ENCODE measurements around the gene COL24A1. TPM values are rescaled to one million over a fixed set of nuclear protein-coding genes. Genes with fewer than 3 reads are reported as not detected.

The COL24A1 gene
- total RNA-seq (2014; rRNA removed; shearing (Covaris generic)) = 0.06 and 0.09 TPM in 2 replicates

DNA sequence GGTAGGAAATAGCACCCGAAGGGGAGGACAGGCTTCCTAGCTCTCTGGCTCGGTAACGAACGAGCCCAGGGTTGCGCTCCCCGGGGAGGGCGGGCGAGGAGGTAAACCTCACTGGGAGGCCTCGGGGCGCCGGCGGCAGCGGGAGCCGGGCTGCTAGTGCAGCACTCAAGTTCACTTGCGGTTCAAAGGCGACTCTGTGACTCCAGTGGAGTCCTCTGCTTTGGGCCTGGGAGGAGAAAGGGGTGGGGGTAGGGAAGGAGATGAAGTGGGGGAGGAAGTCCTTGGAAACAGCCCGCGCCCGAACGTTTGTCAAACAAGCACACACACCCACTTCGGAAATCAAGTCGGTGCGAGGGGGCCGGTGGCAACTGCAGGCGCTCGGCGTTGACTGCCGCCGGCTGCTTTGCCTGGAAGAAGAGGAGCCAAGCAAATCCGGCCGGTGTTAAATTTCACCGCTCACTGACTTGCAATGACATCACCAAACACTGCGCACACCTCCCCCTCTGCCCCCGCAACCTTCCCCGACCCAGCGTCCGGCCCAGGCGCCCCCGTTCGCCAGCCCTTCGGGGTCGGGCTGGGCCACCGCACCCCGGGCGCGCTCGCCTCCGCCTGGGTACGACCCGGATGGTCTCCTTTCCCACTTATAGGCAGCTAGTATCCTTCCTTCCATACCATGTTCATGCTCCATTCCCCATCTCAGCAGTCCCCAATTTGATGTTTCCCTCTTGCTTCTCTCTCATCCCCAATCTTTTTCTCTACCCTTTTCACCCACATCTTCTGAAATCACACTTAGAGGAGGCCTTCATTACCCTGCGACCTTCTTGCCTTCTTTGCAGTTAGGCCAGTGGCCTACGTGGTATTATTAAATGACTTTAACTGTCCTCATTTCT lies at the start of gene COL24A1:
Gene COL24A1 (minus strand): TSS at position 207 of the 890 bp plus-strand sequence. CDS start 376 bp downstream, outside the sequence.
- peak; percentile 35 for DNase-seq (ENCODE audit: low read depth)

DNA sequence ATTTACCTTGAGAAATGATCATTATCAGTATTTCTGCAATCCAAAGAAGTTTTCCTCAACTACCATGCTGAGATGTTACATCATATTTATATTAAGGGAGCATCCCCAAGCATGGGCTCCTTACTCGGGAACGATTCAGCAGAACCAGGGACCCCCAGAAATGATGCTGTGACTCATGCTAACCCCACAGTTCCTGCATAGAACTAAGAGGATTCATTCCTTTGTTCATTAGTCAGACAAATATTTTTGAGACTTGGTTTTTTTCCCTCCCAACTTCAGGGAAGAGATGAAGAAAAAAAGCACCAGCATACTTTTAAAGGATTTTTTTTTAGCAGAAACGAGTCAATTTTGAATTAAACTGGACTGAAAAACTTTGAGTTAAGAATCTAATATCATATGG lies 49.2 kb upstream of the COL24A1 start:
- DNase-seq (ENCODE audit: low read depth) = no peak

DNA sequence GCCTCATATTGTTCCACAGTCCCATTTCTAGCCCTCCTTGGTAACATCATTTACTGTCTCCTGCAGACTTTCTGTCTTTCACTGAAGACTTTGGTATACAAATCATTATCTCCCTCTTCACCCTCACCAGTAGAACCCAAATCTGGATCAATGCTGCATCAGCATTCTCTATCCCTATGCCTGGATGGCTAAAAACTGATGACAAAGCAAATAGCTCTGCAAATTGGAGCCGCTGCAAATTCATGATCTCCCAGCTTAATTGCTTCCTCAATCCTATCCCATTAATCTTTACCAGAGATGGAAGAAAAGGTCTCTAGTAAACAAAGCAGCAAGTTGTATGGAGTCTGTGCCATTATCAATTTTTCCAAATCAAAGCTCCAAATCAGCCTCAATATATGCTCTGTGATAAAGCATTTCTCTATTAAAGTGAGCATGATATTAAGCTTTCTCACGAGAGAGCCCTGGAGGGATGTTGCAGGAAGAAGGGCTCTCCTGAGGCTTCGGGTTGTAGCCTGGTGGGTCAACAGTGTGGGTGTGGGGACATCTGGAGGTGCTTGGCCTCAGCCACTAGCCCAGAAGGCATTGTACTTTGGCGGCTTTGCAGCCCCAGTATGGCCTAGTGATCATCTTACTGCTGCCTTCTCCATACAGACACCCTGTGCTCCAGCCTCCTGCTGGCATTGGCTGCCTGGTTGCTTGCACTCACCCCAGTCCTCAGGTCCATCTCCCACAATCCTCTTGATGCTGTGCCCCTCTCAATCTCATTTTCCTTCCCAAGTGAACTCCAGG lies 46.2 kb upstream of the COL24A1 start:
- no peak for DNase-seq (ENCODE audit: low read depth)

DNA sequence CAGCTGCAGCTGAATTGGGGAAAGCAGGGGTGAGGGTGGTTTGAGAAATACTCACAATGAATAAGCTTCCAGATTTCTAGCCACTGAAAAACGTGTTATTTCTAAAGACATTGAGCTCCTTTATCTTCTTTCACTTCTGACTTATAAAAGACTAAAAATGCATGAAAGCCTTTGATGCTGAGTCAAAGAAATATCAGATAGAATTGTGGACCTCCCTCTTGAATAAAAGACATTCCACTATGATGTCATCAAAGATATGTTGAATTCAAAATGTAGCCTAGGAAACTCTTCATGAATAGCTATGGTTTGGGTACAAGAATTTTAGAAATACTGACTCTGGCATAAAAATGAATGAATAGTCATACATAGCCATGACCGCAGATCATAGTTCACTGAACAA lies 44.7 kb upstream of the COL24A1 start:
- DNase-seq (ENCODE audit: low read depth) = no peak

DNA sequence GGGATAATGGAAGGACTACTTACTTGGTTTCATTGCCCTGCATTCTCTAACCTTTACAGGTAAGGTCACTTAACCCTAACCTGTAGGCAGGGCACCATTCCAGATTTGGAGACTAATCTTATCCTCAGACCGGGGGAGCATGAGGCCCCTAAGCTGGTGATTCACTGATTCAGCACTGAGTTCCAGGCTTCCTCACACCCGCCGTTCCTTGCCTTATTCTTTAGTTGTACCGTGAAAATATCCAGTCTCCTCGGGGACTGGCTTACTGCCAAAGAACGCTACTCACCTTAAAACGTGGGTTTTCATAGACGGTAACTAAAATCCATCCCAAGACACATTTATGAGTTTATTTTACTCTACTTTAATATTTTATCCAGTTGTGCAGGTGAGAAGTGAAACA lies 44.3 kb upstream of the COL24A1 start:
- no peak for DNase-seq (ENCODE audit: low read depth)

DNA sequence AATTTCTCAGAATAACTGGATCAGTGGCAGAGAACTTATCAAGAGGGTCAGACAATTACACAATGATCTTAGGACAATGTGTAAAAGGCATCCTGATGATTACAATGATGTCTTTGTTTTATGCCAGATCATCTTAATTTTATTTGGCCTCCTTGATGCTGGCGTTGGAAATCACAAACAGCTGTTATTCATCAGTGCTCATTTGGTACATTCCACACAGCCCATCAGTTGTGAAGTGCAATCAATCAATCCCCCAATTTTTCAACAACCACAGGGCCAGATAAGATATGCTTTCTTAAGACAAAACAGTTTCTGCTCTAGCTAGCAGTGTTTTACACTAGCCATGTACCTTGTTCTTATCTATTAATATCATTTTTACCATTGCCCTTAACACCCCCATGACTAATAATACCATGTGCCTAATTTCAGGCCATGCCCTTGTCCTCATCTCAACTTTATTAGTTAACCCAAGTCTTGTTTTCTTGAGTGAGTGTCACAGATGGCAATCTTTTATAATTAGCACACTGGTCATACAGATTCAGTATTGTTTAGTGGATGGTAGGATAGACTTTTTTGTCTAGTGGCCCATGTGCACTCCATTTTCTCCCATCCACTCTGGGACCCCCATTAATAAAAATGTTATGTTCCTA lies 40.8 kb upstream of the COL24A1 start:
- no peak for DNase-seq (ENCODE audit: low read depth)

DNA sequence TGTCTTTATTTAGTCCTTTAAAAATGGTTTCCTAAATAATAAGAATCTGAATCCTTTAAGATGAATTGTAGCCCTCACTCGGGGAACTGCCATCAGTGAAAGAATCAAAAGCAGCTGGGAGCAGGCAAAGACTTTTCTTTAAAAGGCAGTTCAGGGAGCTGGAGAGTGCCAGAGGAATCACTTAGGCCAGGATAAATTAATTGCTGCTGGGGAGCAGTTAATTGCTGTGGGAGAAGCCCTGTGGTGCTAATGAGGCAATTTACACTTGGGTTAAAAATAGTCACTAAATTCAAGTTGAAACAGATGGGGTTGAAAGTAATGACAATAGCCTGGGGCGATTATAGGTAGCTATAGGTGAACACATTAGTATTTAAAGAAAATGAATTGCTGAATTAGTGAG lies 38.7 kb upstream of the COL24A1 start:
- no peak for DNase-seq (ENCODE audit: low read depth)

DNA sequence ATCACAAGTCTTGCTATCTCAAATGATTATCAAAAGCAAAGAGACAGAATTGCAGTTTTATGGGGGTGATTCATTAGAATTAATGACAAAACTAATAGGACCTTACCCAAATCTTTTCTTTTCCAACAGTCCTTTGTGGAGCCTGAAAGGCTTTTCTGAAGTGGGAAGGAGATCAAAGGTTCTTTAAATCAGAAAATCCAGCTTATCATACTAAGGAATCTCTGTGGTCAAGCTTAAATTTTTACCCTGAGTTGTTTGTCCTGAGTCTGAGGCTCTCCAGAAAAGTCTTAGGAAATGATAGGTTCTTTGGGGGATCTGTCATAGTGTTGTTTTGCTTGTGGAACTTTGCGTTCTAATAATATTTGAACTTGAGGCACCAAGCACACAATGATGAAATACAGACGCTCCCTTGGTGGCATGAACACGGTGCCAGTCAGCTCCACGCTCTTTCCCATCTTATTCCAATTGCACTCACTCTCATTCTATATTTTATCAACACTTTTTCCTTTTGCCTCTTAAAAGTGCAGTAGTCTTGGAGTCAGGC lies 38.0 kb upstream of the COL24A1 start:
- DNase-seq (ENCODE audit: low read depth) = no peak

DNA sequence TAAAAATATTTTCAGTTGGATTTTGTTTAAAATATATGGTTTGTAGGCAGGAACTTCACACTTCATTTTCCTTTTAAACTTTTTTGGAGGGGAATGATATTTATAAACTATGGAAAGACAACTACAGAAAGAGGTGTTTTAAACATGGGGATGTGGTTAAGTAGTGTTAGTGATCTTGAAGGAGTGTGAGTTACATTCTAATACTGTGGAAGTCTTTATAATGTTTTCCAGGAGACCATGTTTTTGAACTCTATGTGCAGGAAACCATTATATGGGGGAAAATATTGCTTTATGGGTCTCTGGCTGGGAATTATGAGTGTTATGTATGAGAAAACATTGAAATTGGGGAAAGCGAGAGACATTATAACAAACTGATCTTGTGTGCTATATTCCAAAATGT lies 35.8 kb upstream of the COL24A1 start:
- no peak for DNase-seq (ENCODE audit: low read depth)

DNA sequence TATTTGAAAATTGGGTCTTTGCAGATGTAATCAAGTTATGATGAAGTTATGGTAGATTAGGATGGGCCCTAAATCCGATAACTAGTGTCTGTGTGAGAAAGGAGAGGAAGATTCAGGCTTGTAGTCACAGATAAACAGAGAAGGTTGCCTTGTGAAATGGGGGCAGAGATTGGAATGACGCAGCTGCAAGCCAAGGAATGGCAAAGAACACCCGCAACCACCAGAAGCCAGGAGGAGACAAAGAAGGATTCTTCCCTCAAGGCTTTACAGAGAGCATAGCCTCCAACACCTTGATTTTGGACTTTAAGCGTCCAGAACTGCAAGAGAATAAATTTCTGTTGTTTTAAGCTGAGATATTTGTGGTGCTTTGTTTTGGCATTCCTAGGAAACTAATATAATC lies 35.4 kb upstream of the COL24A1 start:
- no peak for DNase-seq (ENCODE audit: low read depth)

DNA sequence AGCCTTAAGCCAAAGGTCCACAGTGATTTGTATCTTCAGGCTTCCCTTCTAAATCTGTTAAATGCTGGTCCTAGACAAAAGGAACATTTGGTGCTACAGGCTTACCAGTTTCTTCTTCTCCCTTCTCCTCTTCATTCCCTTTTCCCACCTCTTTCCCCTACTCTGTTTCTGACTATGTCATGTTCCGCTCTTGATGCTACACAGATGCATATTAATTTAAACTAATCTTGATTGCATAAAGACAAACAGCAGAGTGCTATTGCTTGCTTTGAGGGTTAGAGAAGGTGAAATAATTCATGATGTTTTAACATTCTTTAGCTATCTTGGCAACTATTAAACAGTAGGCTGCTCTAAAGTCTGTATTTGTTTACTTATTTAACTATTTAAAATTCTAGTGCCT lies 34.3 kb upstream of the COL24A1 start:
- no peak for DNase-seq (ENCODE audit: low read depth)

DNA sequence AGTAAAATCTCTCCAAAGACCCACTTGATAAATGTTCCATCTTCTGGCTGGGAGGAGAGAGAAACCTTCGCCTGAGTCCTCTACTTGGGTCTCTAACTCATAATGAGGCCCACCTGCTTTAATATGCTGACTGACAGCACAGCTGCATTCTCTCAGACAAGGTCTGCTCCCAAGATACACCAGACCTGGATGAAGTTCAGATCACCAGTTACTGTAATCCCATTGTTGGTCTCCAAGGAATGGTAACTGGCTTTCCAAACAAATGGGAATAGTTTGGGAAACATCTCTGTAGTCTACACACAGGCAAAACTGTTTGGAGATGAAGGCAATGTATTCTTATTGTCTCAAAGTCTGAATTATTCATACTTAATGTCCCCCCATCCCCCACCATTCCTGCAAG lies 27.9 kb upstream of the COL24A1 start:
- DNase-seq (ENCODE audit: low read depth) = no peak

DNA sequence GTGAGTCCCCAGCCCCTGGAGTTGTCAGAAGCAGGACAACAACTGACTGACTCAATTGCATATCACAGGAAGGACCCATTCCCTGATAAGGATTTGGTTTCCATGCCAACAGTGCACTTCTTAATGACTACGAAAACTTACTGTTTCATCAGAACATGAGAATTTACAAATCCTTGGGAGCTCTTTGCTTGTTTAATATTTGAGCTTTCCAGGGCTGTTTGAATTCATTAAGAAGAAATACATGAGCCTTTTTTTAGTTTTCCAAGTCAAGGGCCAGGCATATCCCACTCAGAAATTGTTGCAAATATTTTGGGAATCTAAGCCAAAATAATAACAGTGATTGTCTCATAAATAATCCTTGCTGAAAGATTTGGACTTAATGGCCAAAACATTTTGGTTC lies 27.2 kb upstream of the COL24A1 start:
- no peak for DNase-seq (ENCODE audit: low read depth)

DNA sequence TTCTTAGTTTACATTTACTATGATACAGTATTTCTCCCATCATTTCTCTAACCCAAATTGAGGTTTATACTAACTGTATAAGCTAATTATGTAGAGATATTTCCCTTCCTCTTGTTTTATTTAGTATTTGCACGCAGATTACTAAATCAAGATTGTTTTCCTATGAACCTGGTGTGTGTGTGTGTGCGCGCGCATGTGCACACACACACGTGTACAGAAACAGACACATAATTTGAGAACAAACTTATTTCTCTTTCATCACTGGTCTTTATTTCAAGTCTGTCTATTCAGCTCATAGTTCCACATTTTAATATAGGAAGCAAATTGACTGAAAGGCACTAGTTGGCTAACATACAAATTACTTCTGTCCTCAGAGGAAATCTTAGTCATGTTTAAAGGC lies 19.7 kb upstream of the COL24A1 start:
- DNase-seq (ENCODE audit: low read depth) = no peak

DNA sequence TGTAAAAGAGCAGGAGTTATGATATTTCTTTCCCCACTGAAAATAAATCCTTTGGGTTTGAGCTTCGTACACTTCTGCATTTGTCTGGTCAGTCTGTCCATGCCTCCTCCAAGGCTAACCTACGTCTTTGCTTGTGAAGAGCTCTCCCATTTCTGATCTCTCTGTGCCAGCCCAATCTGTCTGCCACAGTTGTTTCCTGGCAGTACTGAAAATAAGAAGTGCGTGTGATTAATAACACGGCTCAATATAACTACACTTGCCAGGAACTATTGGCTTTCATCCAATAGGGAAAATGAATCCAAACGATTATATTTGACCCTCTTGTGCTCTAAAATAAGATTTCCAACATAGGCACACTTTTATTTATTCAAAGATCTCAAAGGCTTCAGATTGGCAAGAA lies 19.2 kb upstream of the COL24A1 start:
- DNase-seq (ENCODE audit: low read depth) = no peak

DNA sequence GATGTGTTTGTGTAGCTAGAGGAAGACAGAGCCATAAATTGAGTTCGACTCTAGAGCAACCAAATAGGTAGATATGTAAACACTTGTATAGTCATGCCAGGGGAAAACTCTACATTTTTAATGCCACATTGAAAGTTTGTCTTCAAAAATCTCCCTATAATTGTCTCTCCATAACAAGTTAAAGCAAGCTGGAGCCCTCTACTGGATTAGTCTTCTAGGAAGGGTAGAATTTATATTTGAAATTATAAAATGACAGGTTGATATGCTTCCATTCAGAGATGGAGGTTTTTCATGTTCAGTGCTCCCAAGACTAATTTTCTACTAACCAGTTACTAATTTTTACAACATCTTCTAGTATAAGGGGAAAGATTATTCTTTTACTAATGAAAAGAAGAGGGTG lies 13.1 kb upstream of the COL24A1 start:
- no peak for DNase-seq (ENCODE audit: low read depth)

DNA sequence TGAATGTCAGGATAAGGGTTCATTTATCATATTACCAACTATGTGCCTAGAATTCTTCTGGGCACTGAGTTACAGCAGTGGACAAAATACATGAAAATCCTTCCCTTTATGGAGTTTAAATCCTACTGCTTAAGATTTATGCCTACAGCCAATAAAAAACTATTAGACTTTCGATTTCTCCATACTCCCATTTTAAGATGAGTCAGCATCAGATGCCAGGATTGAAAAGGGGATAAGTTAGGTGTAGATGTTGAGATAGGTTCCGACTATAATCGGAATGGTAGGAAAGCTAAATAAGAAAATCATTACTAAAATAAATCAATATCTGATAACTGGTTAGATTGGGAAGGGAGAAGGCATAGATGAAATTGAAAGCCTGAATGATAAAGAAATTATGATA lies 3.2 kb upstream of the COL24A1 start:
- DNase-seq (ENCODE audit: low read depth) = no peak

DNA sequence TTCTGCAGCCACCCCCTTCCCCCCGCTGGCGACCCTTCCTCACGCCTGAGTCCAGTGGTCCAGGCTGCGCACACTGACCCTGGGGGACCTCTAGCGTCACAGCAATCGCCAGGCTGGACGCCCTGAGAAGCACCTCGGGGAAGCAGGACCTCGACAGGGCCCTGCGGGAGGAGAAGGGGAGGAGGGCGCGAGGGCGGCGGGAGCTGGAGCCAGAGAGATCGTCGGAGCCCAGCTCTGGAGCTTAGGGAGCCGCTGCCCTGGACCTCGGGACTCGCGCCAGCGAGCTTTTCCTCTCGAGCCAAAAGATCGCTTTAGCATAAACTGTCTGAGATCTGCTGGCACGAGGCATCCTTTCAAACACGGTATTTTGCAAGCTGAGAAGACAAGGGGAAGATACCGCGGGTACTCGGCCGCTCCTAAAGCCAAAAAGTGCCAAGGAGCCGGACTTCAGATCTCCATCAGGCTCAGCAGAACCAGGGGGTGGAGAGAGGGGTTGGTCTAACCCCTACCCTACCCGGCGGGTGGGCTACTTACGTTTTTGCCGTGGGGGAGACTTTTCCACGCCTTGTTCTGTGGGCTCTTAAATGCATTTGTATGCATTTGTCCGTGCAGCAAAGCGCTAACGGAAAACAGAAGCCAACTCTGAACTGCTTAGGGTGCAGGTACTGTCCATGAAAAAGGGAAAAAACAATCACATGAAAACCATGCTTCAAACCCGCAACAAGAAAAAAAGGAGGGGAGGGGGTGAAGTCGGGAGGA lies 586 bp downstream of the COL24A1 start:
- peak; percentile 30 for DNase-seq (ENCODE audit: low read depth)

DNA sequence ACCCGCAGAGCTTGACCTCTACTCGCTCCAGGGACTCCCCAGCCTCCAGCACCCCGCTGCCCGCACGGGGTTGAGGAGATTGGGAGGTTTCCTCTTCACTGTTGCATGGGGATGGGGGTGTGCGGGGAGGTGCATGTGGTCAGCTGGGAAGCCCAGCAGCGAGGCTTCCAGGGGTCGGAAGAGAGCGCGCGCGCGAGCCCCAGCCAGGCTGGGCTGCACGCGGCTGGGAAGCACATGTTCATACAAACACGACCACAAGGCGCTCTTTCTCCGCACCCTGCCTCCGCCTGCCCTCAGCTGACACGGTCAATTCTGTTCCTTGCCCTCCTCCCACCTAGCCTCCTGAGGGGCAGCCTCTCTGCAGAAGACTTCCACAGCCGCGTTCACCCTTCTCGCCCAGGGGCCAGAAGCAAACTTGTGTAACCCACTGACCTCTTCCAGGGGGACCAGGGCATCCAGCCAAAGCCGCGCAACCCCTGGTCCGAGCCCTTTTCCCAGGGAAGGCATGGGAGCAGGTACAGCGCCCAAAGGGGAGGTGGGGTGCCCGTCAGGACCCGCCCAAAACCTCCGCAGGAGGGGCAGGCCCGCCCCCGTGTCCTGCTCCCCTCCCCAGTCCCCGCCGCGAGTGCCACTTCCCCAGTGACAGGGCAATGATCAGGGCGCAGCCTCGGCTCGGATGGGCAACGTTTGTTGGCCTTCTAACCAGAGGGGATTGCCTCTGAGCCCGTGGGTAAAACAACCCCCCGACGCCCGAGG lies 1.3 kb downstream of the COL24A1 start:
- DNase-seq (ENCODE audit: low read depth) = peak; percentile 21

DNA sequence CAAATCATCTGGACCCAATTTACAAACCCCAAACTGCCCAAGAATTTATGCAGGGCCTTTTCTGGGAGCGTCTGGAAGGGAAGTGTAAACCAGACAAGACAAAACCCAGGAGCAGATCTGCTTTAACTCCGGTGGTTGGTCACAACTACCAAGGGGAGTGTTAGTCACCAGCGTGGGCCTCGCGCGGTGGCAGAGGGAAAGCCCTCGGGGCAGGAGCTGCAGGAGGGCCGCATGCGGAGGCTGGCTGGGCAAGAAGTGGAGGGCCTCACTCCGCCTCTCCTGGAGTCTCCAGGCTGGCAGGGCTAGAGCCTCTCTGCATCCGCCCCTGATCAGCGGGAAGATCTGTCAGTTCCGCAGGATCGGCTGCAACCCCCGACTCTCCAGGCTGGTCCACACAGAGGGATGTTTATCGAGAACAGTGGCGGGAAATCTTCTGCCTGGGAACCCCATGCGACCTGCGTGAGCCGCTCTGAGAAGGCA lies 2.0 kb downstream of the COL24A1 start:
- DNase-seq (ENCODE audit: low read depth) = peak; percentile 83

DNA sequence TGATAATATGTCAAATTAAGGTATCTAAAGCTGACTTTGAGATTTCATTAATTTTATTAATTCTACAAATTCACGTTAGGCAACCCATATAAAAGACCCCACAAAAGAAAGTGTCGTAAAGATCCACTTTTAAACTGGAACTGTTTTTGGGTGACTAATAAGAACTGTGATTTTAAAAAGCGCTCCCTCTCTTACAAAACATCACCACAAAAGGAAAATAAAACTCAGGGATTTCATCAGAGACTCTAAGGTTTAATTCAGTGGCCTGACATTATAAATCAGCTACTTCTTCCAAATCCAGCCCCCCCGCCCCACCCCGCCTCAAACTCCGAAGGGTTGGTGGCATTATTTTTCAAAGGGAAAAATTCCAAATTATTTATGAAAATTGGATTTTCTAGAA lies 2.7 kb downstream of the COL24A1 start:
- no peak for DNase-seq (ENCODE audit: low read depth)

Measured in Daoy (cell line).